HEK293T (cell line): ENCODE data around the gene WDR27.

Experiments
- ARNT ChIP-seq: fragments of 450-650 bp; IDR thresholded peaks from 2 replicates; pipeline ENCODE4 v1.6.1; 2017; ENCODE audit warnings: mild to moderate bottlenecking
- BHLHE40 ChIP-seq: fragments of 450-650 bp; IDR thresholded peaks from 2 replicates; pipeline ENCODE4 v1.6.1; 2016; ENCODE audit warnings: mild to moderate bottlenecking, moderate library complexity, borderline replicate concordance
- CTBP1 ChIP-seq: fragments of 450-650 bp; IDR thresholded peaks from 2 replicates; pipeline ENCODE4 v1.6.1; 2016; ENCODE audit warnings: borderline replicate concordance
- ELF4 ChIP-seq: fragments of 450-650 bp; IDR thresholded peaks from 2 replicates; pipeline ENCODE4 v1.6.1; 2017; ENCODE audit warnings: antibody characterized with exemption
- FOXA1 ChIP-seq: fragments of 450-650 bp; IDR thresholded peaks from 2 replicates; pipeline ENCODE4 v1.6.1; 2016; ENCODE audit warnings: mild to moderate bottlenecking
- FOXK2 ChIP-seq: fragments of 450-650 bp; IDR thresholded peaks from 2 replicates; pipeline ENCODE4 v1.6.1; 2016; ENCODE audit warnings: mild to moderate bottlenecking
- HDGF ChIP-seq: fragments of 450-650 bp; IDR thresholded peaks from 2 replicates; pipeline ENCODE4 v1.6.1; 2017; ENCODE audit warnings: antibody characterized with exemption, borderline replicate concordance
- L3MBTL2 ChIP-seq: fragments of 450-650 bp; conservative IDR thresholded peaks from 2 replicates; pipeline ENCODE4 v1.6.1; 2016; ENCODE audit warnings: mild to moderate bottlenecking
- LEF1 ChIP-seq: fragments of 450-650 bp; IDR thresholded peaks from 2 replicates; pipeline ENCODE4 v1.6.1; 2017; ENCODE audit warnings: mild to moderate bottlenecking, borderline replicate concordance
- SP1 ChIP-seq: fragments of 450-650 bp; IDR thresholded peaks from 2 replicates; pipeline ENCODE4 v1.6.1; 2017
- SUZ12 ChIP-seq: fragments of 450-650 bp; IDR thresholded peaks from 2 replicates; pipeline ENCODE4 v1.6.1; 2016; ENCODE audit warnings: mild to moderate bottlenecking
- TARDBP ChIP-seq: fragments of 450-650 bp; IDR thresholded peaks from 2 replicates; pipeline ENCODE4 v1.6.1; 2016
- ZNF384 ChIP-seq: fragments of 450-650 bp; IDR thresholded peaks from 2 replicates; pipeline ENCODE4 v1.6.1; 2016
- TF ChIP-seq, protein P1 (sequence below): fragments of 450-650 bp; IDR thresholded peaks from 2 replicates; pipeline ENCODE4 v1.6.1; 2016

- TF ChIP-seq ZNF384 (no peak), LEF1 (no peak), ARNT (no peak), L3MBTL2 (no peak), SUZ12 (no peak), TARDBP (no peak), SP1 (no peak), BHLHE40 (no peak), CTBP1 (no peak), HDGF (no peak), ELF4 (no peak), FOXA1 (no peak), FOXK2 (no peak)
- TF ChIP-seq, protein P1, sequence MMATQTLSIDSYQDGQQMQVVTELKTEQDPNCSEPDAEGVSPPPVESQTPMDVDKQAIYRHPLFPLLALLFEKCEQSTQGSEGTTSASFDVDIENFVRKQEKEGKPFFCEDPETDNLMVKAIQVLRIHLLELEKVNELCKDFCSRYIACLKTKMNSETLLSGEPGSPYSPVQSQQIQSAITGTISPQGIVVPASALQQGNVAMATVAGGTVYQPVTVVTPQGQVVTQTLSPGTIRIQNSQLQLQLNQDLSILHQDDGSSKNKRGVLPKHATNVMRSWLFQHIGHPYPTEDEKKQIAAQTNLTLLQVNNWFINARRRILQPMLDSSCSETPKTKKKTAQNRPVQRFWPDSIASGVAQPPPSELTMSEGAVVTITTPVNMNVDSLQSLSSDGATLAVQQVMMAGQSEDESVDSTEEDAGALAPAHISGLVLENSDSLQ, result no peak
Observed at GRCh38 chr6:169646906-169647567, 54.8 kb downstream of the WDR27 start.
